Measurements from ENCODE around the gene CDKN2B. TPM values are rescaled to one million over a fixed set of nuclear protein-coding genes. Genes with fewer than 3 reads are reported as not detected.

Gene CDKN2B
- total and polyA plus RNA-seq, 10 donors, result 1.5 to 25.7 (median 9.1) TPM

DNA sequence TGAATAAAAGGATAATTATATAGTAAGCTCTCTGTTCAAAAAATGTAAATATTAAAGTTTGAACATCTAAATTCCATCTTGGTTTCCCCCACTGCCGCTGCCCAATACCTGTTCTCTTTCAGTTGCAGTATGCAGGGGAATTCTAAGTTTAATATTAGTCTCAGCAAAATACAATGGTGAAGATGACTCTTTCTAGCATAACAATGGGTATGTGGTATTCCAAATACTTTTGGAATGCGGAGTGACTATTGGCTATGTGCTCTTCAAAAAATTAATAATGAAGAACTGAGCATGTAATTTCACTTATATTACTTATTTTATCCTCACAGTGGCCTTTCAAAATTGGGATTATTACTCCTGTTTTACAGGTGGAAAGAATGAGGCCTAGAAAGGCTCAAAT, 11.1 kb downstream of the CDKN2B start:
- Histone ChIP-seq H3K9me3 (no peaks in the 10 kb centered on the region), H3K4me3 (no peak overlapping the region), H3K27ac (no peak overlapping the region), H3K36me3 (no peaks in the 10 kb centered on the region), H3K27me3 (replicated peaks in 1 of 7) (peaks cover 0 to 44% (median 7%) of the 10 kb centered on the region in 7 donors), H3K4me1 (peaks cover 6 to 28% (median 21%) of the 10 kb centered on the region in 6 donors)
- 73 to 81% (median 78%) methylated on average over 2 of the region's 2 CpGs for WGBS, 5 donors
- TF ChIP-seq POLR2A (IDR thresholded peaks at IDR 0.05), result no peak
- TF ChIP-seq, protein P1, sequence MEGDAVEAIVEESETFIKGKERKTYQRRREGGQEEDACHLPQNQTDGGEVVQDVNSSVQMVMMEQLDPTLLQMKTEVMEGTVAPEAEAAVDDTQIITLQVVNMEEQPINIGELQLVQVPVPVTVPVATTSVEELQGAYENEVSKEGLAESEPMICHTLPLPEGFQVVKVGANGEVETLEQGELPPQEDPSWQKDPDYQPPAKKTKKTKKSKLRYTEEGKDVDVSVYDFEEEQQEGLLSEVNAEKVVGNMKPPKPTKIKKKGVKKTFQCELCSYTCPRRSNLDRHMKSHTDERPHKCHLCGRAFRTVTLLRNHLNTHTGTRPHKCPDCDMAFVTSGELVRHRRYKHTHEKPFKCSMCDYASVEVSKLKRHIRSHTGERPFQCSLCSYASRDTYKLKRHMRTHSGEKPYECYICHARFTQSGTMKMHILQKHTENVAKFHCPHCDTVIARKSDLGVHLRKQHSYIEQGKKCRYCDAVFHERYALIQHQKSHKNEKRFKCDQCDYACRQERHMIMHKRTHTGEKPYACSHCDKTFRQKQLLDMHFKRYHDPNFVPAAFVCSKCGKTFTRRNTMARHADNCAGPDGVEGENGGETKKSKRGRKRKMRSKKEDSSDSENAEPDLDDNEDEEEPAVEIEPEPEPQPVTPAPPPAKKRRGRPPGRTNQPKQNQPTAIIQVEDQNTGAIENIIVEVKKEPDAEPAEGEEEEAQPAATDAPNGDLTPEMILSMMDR (IDR thresholded peaks at IDR 0.05 in 8 of 11, conservative IDR thresholded peaks at IDR 0.05 in 3 of 11), result no peak
- TF ChIP-seq POLR2AphosphoS5 (IDR thresholded peaks at IDR 0.05), result no peak
- intact Hi-C loops (cut with DNase I; ENCODE audit: low total_unique reads), result loop anchor here (5.0 kb wide), 1 partner anchor 186 kb away; no protein-coding TSS in a partner anchor
- no peak for DNase-seq

DNA sequence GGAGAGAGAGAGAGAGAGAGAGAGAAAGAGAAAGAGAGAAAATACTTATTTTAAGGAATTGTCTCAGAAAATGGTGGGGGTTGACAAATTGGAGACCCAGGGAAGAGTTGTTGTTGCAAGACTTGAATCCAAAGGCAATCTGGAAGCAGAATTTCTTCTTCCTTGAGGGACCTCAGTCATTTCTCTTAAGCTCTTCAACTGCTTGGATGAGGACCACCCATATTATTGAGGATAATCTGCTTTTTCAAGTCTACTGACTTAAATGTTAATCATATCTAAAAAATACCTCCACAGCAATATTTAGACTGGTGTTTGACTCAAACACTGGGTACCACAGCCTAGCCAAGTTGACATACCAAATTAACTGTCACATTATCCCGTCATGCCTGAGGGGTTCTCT, 11.6 kb downstream of the CDKN2B start:
- no peaks in the 10 kb centered on the region for H3K36me3 ChIP-seq
- no peak for DNase-seq
- intact Hi-C loops (cut with DNase I; ENCODE audit: low total_unique reads), result loop anchor here (5.0 kb wide), 1 partner anchor 185 kb away; no protein-coding TSS in a partner anchor
- no peak overlapping the region for H3K27ac ChIP-seq
- H3K9me3 ChIP-seq, result no peaks in the 10 kb centered on the region
- WGBS, 5 donors, result 64 to 83% (median 78%) methylated on average over 1 of the region's 1 CpG
- H3K4me3 ChIP-seq, result no peak overlapping the region
- H3K27me3 ChIP-seq (replicated peaks in 1 of 7), result peaks cover 0 to 40% (median 7%) of the 10 kb centered on the region in 7 donors
- H3K4me1 ChIP-seq, result peaks cover 7 to 34% (median 23%) of the 10 kb centered on the region in 6 donors
- TF ChIP-seq, protein P1 (IDR thresholded peaks at IDR 0.05 in 8 of 11, conservative IDR thresholded peaks at IDR 0.05 in 3 of 11), result no peak
- no peak for TF ChIP-seq POLR2A (IDR thresholded peaks at IDR 0.05)
- TF ChIP-seq POLR2AphosphoS5 (IDR thresholded peaks at IDR 0.05), result no peak

DNA sequence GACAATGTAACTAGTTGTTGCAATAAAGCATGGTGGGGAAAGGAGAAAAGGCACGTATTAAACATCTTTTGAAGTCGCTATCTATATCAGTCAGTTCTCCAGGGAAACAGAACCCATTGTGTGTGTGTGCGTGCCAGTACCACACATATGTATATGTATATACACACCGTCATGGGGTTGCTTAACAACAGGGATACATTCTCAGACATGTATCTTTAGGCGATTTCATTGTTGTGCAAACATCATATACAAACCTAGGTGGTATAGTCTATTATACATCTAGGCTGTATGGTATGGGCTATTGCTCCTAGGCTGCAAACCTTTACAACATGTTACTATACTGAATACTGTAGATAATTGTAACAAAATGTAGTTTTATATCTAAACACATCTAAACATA, 12.2 kb downstream of the CDKN2B start:
- Histone ChIP-seq H3K4me1 (peaks cover 7 to 40% (median 24%) of the 10 kb centered on the region in 6 donors), H3K36me3 (no peaks in the 10 kb centered on the region), H3K9me3 (no peaks in the 10 kb centered on the region), H3K27me3 (replicated peaks in 1 of 7) (peaks cover 0 to 34% (median 6%) of the 10 kb centered on the region in 7 donors), H3K4me3 (no peak overlapping the region), H3K27ac (no peak overlapping the region)
- intact Hi-C loops (cut with DNase I; ENCODE audit: low total_unique reads), result loop anchor here (5.0 kb wide), 1 partner anchor 185 kb away; no protein-coding TSS in a partner anchor
- DNase-seq, result no peak
- TF ChIP-seq POLR2AphosphoS5 (IDR thresholded peaks at IDR 0.05) (no peak), POLR2A (IDR thresholded peaks at IDR 0.05) (no peak)
- TF ChIP-seq, protein P1 (IDR thresholded peaks at IDR 0.05 in 8 of 11, conservative IDR thresholded peaks at IDR 0.05 in 3 of 11), result no peak
- 49 to 65% (median 59%) methylated on average over 5 of the region's 5 CpGs for WGBS, 5 donors

DNA sequence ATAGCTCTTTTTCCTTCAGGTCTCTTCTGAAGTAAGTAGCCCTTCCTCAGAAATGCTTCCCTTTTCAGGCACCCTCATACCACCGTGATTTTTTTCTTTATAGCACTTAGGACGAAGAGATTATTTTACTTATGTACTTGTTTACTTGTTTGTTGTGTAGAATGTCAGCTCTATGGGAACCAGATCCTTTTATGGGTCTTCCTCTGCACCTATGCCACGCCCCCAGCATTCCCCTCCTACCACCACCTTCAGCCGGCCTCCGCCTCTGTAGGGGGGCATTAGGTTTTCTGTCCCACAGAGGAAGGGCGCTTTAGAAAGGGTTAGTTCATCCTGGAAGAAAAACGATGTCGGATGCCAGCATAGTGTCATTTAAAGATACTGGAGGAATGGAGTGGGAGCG, 12.7 kb downstream of the CDKN2B start:
- Histone ChIP-seq H3K9me3 (no peaks in the 10 kb centered on the region), H3K36me3 (no peaks in the 10 kb centered on the region), H3K4me3 (peak overlapping the region in 3 of 8 donors; percentile 80 to 92 (median 86)), H3K27ac (no peak overlapping the region), H3K27me3 (replicated peaks in 1 of 7) (peaks cover 0 to 30% (median 4%) of the 10 kb centered on the region in 7 donors), H3K4me1 (peaks cover 7 to 44% (median 24%) of the 10 kb centered on the region in 6 donors)
- intact Hi-C loops (cut with DNase I; ENCODE audit: low total_unique reads), result loop anchor here (5.0 kb wide), 1 partner anchor 184 kb away; no protein-coding TSS in a partner anchor
- no peak for DNase-seq
- TF ChIP-seq POLR2A (IDR thresholded peaks at IDR 0.05) (no peak), POLR2AphosphoS5 (IDR thresholded peaks at IDR 0.05) (no peak)
- TF ChIP-seq, protein P1 (IDR thresholded peaks at IDR 0.05 in 8 of 11, conservative IDR thresholded peaks at IDR 0.05 in 3 of 11), result no peak
- WGBS, 5 donors, result 41 to 66% (median 49%) methylated on average over 9 of the region's 9 CpGs
